GM12873 (cell line): ENCODE data around the gene CPZ.

ENCODE experiments used
- CTCF ChIP-seq: IDR thresholded peaks from 2 replicates; pipeline ENCODE4 v1.5.1; 2012; ENCODE audit warnings: low read depth, mild to moderate bottlenecking, moderate library complexity, low read length, control low read depth; ENCODE audit not compliant: insufficient read depth; ENCODE audit errors: missing control alignments

CPZ gene

GRCh38 chr4:8648816-8649630 lies 56.5 kb downstream of the CPZ start:
- no peak for TF ChIP-seq CTCF

- no peak for TF ChIP-seq CTCF
Measured at GRCh38 chr4:8649631-8650361, 57.2 kb downstream of the CPZ start.

- no peak for TF ChIP-seq CTCF
Measured at GRCh38 chr4:8651661-8652180, 59.2 kb downstream of the CPZ start.

- no peak for TF ChIP-seq CTCF
Measured at GRCh38 chr4:8652181-8653078, 59.9 kb downstream of the CPZ start.

- TF ChIP-seq CTCF: no peak
Measured at GRCh38 chr4:8653326-8654000, 60.9 kb downstream of the CPZ start.

GRCh38 chr4:8655411-8656184 lies 63.0 kb downstream of the CPZ start:
- no peak for TF ChIP-seq CTCF
